ENCODE data around the gene LYST. TPM values are rescaled to one million over a fixed set of nuclear protein-coding genes. Genes with fewer than 3 reads are reported as not detected.

The LYST gene
- total RNA-seq, 1 experiment from 2014 or later = 11.9 TPM

- no peak for DNase-seq
- TF ChIP-seq CTCF (IDR thresholded peaks at IDR 0.05; ENCODE audit: unreplicated experiment) = no peak
- H3K9me3 Mint-ChIP-seq (ENCODE audit: low read depth, unreplicated experiment) = no peaks in the 10 kb centered on the region
- no peaks in the 10 kb centered on the region for H3K36me3 Mint-ChIP-seq (ENCODE audit: insufficient read depth, unreplicated experiment)
- H3K27ac Mint-ChIP-seq (ENCODE audit: unreplicated experiment) = no peak overlapping the region
- intact Hi-C loops (cut with micrococcal nuclease; ENCODE audit: unreplicated experiment) = no loop called here
- CTCF ChIA-PET = no interaction called here
- no peak overlapping the region for H3K4me3 Mint-ChIP-seq (ENCODE audit: low read depth, unreplicated experiment)
- H3K4me1 Mint-ChIP-seq (ENCODE audit: low read depth, unreplicated experiment) = no peaks in the 10 kb centered on the region
- no peaks in the 10 kb centered on the region for H3K27me3 Mint-ChIP-seq (ENCODE audit: unreplicated experiment)
- no TSS peak for BruUV-seq (replicated peaks)
Observed at GRCh38 chr1:235720544-235720943, 146.2 kb downstream of the LYST start.

- no peaks in the 10 kb centered on the region for H3K4me1 Mint-ChIP-seq (ENCODE audit: low read depth, unreplicated experiment)
- H3K27me3 Mint-ChIP-seq (ENCODE audit: unreplicated experiment) = no peaks in the 10 kb centered on the region
- CTCF ChIA-PET = no interaction called here
- intact Hi-C loops (cut with micrococcal nuclease; ENCODE audit: unreplicated experiment) = no loop called here
- no peak for TF ChIP-seq CTCF (IDR thresholded peaks at IDR 0.05; ENCODE audit: unreplicated experiment)
- no TSS peak for BruUV-seq (replicated peaks)
- no peaks in the 10 kb centered on the region for H3K9me3 Mint-ChIP-seq (ENCODE audit: low read depth, unreplicated experiment)
- no peaks in the 10 kb centered on the region for H3K36me3 Mint-ChIP-seq (ENCODE audit: insufficient read depth, unreplicated experiment)
- H3K4me3 Mint-ChIP-seq (ENCODE audit: low read depth, unreplicated experiment) = no peak overlapping the region
- H3K27ac Mint-ChIP-seq (ENCODE audit: unreplicated experiment) = no peak overlapping the region
- DNase-seq = no peak
Observed at GRCh38 chr1:235714205-235714897, 152.4 kb downstream of the LYST start.

- no TSS peak for BruUV-seq (replicated peaks)
- intact Hi-C loops (cut with micrococcal nuclease; ENCODE audit: unreplicated experiment) = no loop called here
- no peaks in the 10 kb centered on the region for H3K27me3 Mint-ChIP-seq (ENCODE audit: unreplicated experiment)
- H3K36me3 Mint-ChIP-seq (ENCODE audit: insufficient read depth, unreplicated experiment) = no peaks in the 10 kb centered on the region
- no peak overlapping the region for H3K4me3 Mint-ChIP-seq (ENCODE audit: low read depth, unreplicated experiment)
- H3K27ac Mint-ChIP-seq (ENCODE audit: unreplicated experiment) = no peak overlapping the region
- no peak for TF ChIP-seq CTCF (IDR thresholded peaks at IDR 0.05; ENCODE audit: unreplicated experiment)
- CTCF ChIA-PET = interaction anchor here (0.7 kb wide), 1 partner anchor 209 kb away, joined by 3 read pairs; the partner anchor contains the start of gene B3GALNT2
- no peak for DNase-seq
- H3K4me1 Mint-ChIP-seq (ENCODE audit: low read depth, unreplicated experiment) = no peaks in the 10 kb centered on the region
- no peaks in the 10 kb centered on the region for H3K9me3 Mint-ChIP-seq (ENCODE audit: low read depth, unreplicated experiment)
Observed at GRCh38 chr1:235712812-235713211, 153.9 kb downstream of the LYST start.

GRCh38 chr1:235710687-235711086 lies 156.0 kb downstream of the LYST start:
- no peak overlapping the region for H3K4me3 Mint-ChIP-seq (ENCODE audit: low read depth, unreplicated experiment)
- H3K4me1 Mint-ChIP-seq (ENCODE audit: low read depth, unreplicated experiment) = no peaks in the 10 kb centered on the region
- H3K27me3 Mint-ChIP-seq (ENCODE audit: unreplicated experiment) = no peaks in the 10 kb centered on the region
- no peak for DNase-seq
- intact Hi-C loops (cut with micrococcal nuclease; ENCODE audit: unreplicated experiment) = no loop called here
- BruUV-seq (replicated peaks) = no TSS peak
- H3K27ac Mint-ChIP-seq (ENCODE audit: unreplicated experiment) = no peak overlapping the region
- CTCF ChIA-PET = no interaction called here
- no peaks in the 10 kb centered on the region for H3K9me3 Mint-ChIP-seq (ENCODE audit: low read depth, unreplicated experiment)
- H3K36me3 Mint-ChIP-seq (ENCODE audit: insufficient read depth, unreplicated experiment) = no peaks in the 10 kb centered on the region
- no peak for TF ChIP-seq CTCF (IDR thresholded peaks at IDR 0.05; ENCODE audit: unreplicated experiment)

Measured in Calu3 (cell line).